Lower leg skin (tissue), 3 donors: ENCODE results near the gene SAMD3.

ENCODE experiments used
- CTCF ChIP-seq, 3 donors: fragments of 450-650 bp; IDR thresholded peaks; one replicate each; pipeline ENCODE4 v1.5.1; 2016; ENCODE audit warnings: antibody characterized with exemption in 3 of 3, mild to moderate bottlenecking in 3 of 3, moderate library complexity in 2 of 3
- POLR2A ChIP-seq, 2 donors: fragments of 450-650 bp; IDR thresholded peaks; one replicate each; pipeline ENCODE4 v1.6.1; 2016 to 2017; ENCODE audit warnings: antibody characterized with exemption in 2 of 2, mild to moderate bottlenecking in 1 of 2, moderate library complexity in 1 of 2

GRCh38 chr6:130185658-130186057 lies 37.1 kb downstream of the SAMD3 start:
- TF ChIP-seq CTCF (IDR thresholded peaks at IDR 0.05), result no peak
- no peak for TF ChIP-seq POLR2A (IDR thresholded peaks at IDR 0.05)
